ENCODE results near the gene GHRHR.

- TF ChIP-seq POLR2AphosphoS2 (IDR thresholded peaks at IDR 0.05; ENCODE audit: low read depth, low read length) (no peak), RAD21 (IDR thresholded peaks at IDR 0.05; ENCODE audit: insufficient read depth, low read depth, low read length) (no peak), POLR2A (IDR thresholded peaks at IDR 0.05; ENCODE audit: low read depth, low read length) (no peak)
- TF ChIP-seq, protein P1, sequence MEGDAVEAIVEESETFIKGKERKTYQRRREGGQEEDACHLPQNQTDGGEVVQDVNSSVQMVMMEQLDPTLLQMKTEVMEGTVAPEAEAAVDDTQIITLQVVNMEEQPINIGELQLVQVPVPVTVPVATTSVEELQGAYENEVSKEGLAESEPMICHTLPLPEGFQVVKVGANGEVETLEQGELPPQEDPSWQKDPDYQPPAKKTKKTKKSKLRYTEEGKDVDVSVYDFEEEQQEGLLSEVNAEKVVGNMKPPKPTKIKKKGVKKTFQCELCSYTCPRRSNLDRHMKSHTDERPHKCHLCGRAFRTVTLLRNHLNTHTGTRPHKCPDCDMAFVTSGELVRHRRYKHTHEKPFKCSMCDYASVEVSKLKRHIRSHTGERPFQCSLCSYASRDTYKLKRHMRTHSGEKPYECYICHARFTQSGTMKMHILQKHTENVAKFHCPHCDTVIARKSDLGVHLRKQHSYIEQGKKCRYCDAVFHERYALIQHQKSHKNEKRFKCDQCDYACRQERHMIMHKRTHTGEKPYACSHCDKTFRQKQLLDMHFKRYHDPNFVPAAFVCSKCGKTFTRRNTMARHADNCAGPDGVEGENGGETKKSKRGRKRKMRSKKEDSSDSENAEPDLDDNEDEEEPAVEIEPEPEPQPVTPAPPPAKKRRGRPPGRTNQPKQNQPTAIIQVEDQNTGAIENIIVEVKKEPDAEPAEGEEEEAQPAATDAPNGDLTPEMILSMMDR (IDR thresholded peaks at IDR 0.05 in 2 of 3, conservative IDR thresholded peaks at IDR 0.05 in 1 of 3; ENCODE audit: control insufficient read depth in 2 of 3, extremely low read depth in 1 of 3, insufficient read depth in 1 of 3, low read depth in 3 of 3, low read length in 3 of 3) = no peak
Measured at GRCh38 chr7:30968294-30968693, 4.5 kb downstream of the GHRHR start.

Measured in GM12878 (cell line).